Peyer's patch (tissue), 4 donors: ENCODE measurements around the gene TRIM2.

Experiments
- POLR2A ChIP-seq, 2 donors: fragments of 450-650 bp; IDR thresholded peaks; one replicate each; pipeline ENCODE4 v1.5.1; 2017; ENCODE audit warnings: antibody characterized with exemption in 2 of 2, mild to moderate bottlenecking in 2 of 2, moderate library complexity in 2 of 2
- TF ChIP-seq, protein P1 (sequence below), 6 experiments: fragments of 450-650 bp in 4 of 6; fragments of 200-600 bp in 2 of 6; sonication (generic) in 1 of 6; IDR thresholded peaks; one replicate each; pipeline ENCODE4 v1.5.1; 2017 to 2019; ENCODE audit warnings: antibody characterized with exemption in 6 of 6, mild to moderate bottlenecking in 3 of 6, moderate library complexity in 1 of 6

DNA sequence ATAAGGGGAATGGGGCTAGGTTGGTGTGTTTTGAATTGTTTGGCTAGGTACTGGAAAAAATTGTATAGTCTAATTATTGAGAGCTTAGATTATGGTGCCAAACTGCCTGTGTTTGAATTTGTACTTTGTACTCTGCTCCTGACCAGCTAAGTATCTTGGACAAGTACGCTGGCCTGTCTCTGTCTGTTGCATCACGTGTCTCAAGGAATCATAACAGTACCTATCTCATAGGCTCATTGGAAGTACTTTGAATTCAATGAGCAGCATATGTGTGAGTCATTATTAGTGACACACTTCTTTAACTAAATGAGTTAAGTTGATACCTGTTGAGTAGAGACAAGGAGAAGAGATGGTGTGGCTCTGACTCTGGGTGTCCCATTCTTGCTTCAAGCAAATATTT lies 70.7 kb downstream of the TRIM2 start:
- TF ChIP-seq, protein P1, sequence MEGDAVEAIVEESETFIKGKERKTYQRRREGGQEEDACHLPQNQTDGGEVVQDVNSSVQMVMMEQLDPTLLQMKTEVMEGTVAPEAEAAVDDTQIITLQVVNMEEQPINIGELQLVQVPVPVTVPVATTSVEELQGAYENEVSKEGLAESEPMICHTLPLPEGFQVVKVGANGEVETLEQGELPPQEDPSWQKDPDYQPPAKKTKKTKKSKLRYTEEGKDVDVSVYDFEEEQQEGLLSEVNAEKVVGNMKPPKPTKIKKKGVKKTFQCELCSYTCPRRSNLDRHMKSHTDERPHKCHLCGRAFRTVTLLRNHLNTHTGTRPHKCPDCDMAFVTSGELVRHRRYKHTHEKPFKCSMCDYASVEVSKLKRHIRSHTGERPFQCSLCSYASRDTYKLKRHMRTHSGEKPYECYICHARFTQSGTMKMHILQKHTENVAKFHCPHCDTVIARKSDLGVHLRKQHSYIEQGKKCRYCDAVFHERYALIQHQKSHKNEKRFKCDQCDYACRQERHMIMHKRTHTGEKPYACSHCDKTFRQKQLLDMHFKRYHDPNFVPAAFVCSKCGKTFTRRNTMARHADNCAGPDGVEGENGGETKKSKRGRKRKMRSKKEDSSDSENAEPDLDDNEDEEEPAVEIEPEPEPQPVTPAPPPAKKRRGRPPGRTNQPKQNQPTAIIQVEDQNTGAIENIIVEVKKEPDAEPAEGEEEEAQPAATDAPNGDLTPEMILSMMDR (IDR thresholded peaks at IDR 0.05): no peak
- no peak for TF ChIP-seq POLR2A (IDR thresholded peaks at IDR 0.05)
